ENCODE results near the gene MDN1.
"Not testable (repeated sequence)": the region's sequence is repeated elsewhere in the genome, so short reads cannot be mapped to it uniquely, and the experiment has no call there.

- TF ChIP-seq CTCF (IDR thresholded peaks at IDR 0.05 in 4 of 5, conservative IDR thresholded peaks at IDR 0.05 in 1 of 5); POLR2A (IDR thresholded peaks at IDR 0.05): not testable (repeated sequence)
These were observed 27.9 kb upstream of the MDN1 start for GRCh38 chr6:89847513-89847912.

All from gastrocnemius medialis (tissue), 4 donors.